GM18519 (cell line): ENCODE results near the gene MIOX.

Experiments
- ATAC-seq: cut with Tn5 transposase; IDR thresholded peaks from one replicate; pipeline ENCODE4 v1.9.1; 2021; ENCODE audit warnings: mild to moderate bottlenecking, moderate library complexity; ENCODE audit not compliant: unreplicated experiment, low FRiP score

The MIOX gene

DNA sequence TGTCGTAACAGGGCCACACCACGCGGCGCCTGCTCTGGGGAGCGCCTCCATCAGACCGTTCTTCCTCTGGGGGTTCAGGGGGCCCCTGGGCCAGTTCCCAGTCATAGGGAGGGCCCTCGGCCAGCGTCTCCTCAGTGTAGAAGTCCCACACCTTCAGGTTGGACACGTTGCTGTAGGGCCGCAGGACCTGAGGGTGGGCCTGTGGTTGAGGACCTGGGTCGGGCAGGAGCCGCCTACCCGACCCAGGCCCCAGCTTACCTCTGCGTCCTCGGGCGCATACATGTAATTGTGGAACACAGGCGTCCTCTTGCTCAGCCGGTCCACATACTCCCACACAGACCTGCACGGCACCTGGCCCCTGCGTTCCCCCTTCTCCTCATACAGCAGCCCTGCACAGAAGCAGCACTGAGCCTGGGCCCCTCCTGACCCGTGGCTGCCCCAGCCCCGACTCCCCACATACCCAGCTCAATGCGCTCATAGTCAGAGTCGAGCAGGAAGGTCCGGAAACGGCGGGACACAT lies 32.0 kb upstream of the MIOX start:
- no peak for ATAC-seq

GRCh38 chr22:50455201-50455600 lies 31.5 kb upstream of the MIOX start:
- ATAC-seq: no peak

- ATAC-seq: no peak
Measured at GRCh38 chr22:50456026-50456425, 30.6 kb upstream of the MIOX start.

- ATAC-seq: no peak
Measured at GRCh38 chr22:50456466-50457234, 30.0 kb upstream of the MIOX start.

DNA sequence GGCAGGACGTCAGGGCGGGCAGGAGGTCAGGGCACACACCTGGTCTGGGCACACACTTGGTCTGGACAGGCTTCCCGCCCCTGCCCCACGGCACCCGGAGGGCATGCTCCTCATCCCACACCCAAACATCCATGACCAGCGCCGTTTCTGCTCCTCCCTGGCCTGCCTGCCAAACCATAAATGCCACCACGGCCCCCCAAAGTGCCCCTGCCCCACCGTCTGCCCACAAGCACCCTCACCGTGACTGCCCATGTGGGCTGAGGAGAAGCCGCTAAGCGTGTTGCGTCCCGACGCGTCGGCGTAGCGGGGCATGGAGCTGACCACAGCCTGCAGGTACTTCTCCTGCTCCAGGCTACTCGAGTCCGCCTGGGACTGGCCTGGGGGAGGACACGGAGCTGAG lies 27.6 kb upstream of the MIOX start:
- no peak for ATAC-seq

DNA sequence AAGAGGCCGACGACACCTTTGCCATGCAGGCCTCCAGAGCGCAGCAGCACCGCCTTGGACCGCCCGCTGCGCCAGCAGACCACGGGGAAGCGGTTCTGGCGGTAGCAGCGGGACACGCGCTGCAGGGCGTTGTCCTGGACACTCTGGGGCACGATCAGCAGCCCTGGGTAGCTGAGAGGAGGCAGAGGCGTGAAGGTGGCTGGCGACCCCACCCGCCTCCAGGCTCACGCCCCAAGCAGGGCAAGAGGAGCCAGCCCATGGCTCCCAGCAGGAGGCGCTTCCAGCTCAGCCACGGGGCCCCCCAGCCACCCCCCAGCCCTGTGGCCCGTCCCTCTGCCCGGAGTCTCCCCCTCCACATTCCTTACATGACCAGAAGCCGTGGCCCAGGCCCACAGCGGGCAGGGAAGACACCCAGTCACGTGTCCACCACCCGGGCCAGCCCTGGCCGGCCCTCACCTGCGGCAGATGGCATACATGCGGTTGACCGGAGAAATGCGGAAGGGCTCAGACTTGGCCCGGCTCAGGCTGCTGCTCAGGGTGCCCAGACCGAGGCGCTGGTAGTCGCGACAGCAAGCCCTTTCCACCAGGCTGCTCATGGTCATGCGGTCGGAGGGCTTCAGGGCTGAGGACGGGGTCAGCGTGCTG lies 27.0 kb upstream of the MIOX start:
- ATAC-seq: no peak

DNA sequence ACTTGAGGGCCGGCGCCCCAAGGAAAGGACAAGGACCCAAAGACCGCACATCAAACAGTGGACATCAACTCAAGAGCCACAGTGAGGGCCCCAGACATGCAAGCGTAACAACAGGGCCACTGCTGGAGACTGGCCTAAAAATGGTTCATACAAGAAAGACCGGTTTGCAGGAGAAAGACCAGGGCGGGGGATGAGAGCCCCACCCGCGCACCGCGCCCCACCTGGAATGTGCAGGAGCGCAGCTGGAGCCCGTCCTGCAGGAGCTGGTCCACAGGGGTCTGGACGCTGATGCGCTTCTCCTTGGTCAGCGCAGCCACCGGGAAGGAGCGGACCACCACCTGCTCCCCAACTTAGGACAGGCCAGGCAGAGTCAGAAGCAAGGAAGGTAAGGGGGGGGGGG lies 25.7 kb upstream of the MIOX start:
- no peak for ATAC-seq

GRCh38 chr22:50461536-50461935 lies 25.1 kb upstream of the MIOX start:
- no peak for ATAC-seq

GRCh38 chr22:50461979-50462540 lies 24.6 kb upstream of the MIOX start:
- no peak for ATAC-seq

DNA sequence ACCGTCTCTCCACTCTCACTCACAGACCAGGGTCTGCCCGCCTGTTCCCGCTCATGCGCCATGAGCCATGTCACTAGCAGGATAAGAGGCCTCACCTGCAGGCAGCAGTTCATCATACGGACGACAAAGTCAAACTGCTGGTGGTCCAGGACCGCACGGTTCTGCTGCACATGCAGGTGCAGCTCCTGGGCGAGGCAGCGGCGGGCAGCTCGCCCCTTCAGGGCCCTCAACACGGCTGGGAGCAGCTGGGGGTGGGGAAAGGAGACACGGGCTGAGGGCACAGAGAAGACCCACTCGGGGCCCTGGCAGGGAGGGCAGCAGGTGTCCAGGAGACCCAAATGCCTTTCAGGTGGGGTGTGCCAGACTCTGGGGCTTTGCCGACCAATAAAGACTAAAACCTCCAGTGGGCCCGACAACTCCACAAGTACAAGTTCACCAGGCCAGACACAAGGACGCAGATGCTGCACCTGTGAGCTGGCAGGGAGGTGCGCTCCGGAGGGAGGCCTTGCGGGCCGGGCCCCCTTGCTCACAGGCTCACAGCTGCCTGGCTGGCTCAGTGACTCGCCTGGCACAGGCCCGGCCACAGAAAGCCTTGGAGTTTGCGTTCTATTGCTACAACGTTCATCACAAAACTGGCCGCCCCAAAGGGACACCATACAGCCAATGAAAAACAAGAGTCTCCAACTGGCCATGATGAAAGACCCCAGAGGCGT lies 23.3 kb upstream of the MIOX start:
- ATAC-seq: no peak

GRCh38 chr22:50464451-50464850 lies 22.2 kb upstream of the MIOX start:
- ATAC-seq: no peak

- no peak for ATAC-seq
Measured at GRCh38 chr22:50465066-50465930, 21.4 kb upstream of the MIOX start.

- ATAC-seq: no peak
Measured at GRCh38 chr22:50467341-50467740, 19.3 kb upstream of the MIOX start.

- no peak for ATAC-seq
Measured at GRCh38 chr22:50467773-50468440, 18.8 kb upstream of the MIOX start.

GRCh38 chr22:50468626-50469025 lies 18.0 kb upstream of the MIOX start:
- ATAC-seq: no peak

DNA sequence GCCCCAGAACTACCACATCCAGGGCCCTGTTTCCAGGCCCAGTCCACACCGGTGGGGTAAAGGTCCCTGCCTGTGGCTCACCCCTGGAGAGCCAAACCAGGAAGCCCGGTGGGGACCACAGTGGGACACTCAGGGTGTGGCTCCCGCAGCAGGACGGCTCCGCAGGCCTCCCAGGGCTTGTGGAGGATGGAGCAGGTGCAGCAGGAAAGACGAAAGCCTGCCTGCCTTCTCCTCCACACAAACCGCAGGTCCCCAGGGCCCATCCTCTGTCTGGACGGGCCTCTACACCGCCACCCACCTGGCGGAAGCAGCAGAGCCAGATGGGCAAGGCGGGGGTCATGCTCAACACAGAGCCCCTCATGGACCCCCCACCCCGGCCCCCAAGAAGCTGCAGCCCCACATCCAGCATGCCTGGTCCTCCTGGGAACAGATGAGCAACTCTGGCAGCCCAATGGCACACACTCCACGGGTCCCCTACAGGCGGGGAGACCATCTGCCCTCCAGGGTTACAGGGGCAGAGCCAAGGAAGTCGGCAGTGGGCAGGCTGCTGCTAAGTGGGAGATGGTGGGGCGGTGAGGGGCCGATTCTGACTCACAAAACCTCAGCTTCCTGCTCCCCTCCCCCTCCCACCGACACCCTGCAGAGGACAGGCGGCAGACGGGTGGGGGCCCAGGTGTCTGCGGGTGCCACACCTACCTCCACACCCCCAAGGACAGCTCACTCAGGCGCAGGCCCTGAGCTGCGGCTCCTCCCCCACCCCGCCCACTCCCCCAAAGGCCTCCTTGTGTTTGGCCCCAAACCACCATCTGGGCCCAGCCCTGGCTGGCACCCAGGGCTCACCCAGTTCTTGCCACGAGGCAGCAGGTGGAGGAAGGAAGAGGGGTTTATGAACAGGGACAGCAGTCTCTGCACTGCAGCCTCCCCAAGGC lies 17.0 kb upstream of the MIOX start:
- no peak for ATAC-seq

GRCh38 chr22:50470491-50470890 lies 16.2 kb upstream of the MIOX start:
- no peak for ATAC-seq

DNA sequence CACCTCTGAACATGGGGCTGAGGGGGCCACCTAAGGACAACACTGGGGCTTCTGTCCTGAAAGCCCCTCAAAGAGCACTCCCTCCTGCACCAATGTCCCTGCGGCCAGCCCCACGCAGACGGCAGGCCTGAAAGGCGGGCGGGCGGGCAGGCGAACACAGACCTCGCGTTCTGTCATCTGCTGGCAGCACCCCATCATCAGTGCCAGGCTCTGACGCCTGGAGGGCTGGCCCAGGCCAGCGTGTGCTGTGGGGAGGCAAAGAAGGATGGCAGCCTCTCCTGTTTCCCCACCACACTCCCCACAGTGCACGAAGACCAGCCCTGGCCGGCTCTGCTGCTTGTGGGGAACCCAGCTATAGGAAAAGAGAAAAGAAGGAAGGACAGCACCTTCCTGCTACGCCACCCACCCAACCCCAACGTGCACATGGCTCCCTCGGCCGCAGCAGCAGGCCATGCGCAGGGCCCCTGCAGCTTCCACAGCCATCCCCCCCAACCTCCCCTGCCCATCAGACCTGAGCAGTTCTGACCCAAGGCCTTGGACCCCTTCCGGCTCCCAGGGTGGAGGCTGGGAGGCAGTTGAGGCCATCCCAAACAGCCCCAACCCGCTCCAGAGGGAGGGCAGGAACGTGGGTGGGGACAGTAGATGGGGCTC lies 15.3 kb upstream of the MIOX start:
- ATAC-seq: no peak
